ENCODE measurements around the gene DHDH.
A peak's percentile ranks its signal among the peaks of the same experiment; 100 is the strongest.

Gene DHDH

DNA sequence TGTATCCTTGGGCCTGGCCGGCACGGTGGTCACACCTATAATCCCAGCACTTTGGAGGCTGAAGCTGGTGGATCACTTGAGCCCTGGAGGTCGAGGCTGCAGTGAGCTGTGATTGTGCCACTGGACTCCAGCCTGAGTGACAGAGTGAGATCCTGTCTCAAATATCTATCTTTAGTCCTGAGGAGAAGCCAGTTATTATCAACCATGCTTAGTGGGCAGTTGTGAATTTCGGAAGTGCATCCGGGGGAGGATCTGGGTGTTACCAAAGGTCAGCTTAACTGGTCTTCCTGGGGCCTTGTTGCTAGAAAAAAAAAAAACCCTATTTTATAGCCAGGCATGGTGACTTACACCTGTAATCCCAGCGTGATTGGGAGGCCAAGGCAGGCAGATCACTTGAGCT is 9.6 kb downstream of the DHDH start:
- DNase-seq (ENCODE audit: insufficient read length) (no peak), FAIRE-seq (no peak)

GRCh38 chr19:48945415-48945814 is 11.9 kb downstream of the DHDH start:
- FAIRE-seq (no peak), DNase-seq (ENCODE audit: insufficient read length) (no peak)
- TF ChIP-seq TAF1 (IDR thresholded peaks at IDR 0.05; ENCODE audit: borderline replicate concordance, low read depth, low read length), result no peak
- TF ChIP-seq POLR2A (IDR thresholded peaks at IDR 0.05; ENCODE audit: low read depth, low read length), result no peak
- TF ChIP-seq POLR2AphosphoS5 (IDR thresholded peaks at IDR 0.05; ENCODE audit: low read depth, low read length), result no peak

More for the DNA sequence above, 9.6 kb downstream of the DHDH start:
- TF ChIP-seq POLR2A (IDR thresholded peaks at IDR 0.05; ENCODE audit: low read depth, low read length) (no peak), TAF1 (IDR thresholded peaks at IDR 0.05; ENCODE audit: borderline replicate concordance, low read depth, low read length) (no peak)

DNA sequence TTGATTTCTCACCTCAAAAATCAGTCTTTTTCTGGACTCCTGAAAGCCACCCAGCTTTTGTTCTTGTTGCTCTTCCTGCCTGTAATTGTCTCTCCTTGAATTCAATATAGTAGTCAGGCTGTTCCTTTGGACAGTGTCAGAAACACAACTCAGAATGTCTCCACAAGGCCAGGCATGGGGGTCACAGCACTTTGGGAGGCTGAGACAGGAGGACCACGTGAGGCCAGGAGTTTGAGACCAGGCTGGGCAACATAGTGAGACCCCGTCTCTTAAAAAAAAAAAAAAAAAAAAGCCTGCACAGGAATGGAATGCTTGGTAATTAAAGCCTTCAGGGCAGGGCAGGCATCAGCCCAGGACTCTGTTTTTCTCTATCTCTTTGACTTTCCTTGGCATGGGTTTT is 12.3 kb downstream of the DHDH start:
- TF ChIP-seq POLR2A (IDR thresholded peaks at IDR 0.05; ENCODE audit: low read depth, low read length), result no peak
- TF ChIP-seq POLR2AphosphoS5 (IDR thresholded peaks at IDR 0.05; ENCODE audit: low read depth, low read length), result no peak
- TF ChIP-seq TAF1 (IDR thresholded peaks at IDR 0.05; ENCODE audit: borderline replicate concordance, low read depth, low read length), result no peak
- no peak for FAIRE-seq
- DNase-seq (ENCODE audit: insufficient read length), result no peak

DNA sequence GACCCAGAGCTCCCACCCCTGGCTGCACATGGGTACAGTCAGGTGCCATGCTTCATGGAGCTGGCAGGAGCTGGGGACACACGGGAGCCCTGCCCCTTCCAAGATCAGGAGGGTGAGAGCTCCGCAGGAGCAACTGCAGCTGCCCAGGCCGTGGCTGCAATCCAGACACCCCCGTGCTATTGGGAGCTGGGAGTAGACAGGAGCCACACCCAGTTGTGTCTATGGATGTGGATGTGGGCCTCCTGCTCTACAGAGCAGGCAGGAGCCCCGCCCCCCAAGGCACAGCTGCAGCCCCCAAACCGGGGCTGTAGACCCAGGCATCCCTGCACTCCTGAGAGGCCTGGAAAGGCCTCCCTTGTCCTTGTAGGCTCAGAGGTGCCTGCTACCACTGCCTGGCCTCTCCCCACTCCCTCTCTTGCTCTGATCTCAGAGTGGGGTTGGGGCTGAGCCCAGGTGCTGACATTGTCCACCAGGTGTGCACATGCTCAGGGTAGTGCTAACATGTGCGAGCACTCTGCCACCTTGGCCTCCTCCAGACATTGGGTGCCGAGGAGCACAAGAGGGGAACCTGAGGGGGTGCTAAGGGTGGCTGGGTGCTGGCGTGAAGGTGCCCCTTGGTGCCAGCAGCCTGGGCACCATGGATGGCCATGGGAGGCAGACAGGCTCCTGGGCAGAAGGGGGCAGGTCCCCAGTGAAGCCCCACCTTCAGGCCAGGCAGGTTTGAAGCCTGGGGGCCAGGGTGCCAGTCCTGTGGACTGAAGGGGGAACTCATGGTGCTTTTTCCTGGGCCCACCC is 13.2 kb downstream of the DHDH start:
- DNase-seq (ENCODE audit: insufficient read length) (no peak), FAIRE-seq (no peak)
- TF ChIP-seq POLR2AphosphoS5 (IDR thresholded peaks at IDR 0.05; ENCODE audit: low read depth, low read length) (no peak), TAF1 (IDR thresholded peaks at IDR 0.05; ENCODE audit: borderline replicate concordance, low read depth, low read length) (no peak), POLR2A (IDR thresholded peaks at IDR 0.05; ENCODE audit: low read depth, low read length) (no peak)

DNA sequence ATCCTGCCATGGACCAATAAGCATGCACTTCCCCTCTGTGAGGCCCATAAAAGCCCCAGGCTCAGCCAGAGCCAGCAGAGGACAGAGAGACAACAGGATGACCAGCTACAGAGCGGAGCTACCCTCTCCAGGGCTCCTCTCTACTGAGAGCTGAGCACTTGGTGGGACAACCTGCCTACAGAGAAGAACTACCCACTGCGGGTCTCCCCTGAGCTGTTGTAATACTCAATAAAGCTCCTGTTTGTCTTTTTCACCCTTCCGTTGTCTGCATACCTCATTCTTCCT is 13.7 kb downstream of the DHDH start:
- TF ChIP-seq POLR2AphosphoS5 (IDR thresholded peaks at IDR 0.05; ENCODE audit: low read depth, low read length), result no peak
- TF ChIP-seq POLR2A (IDR thresholded peaks at IDR 0.05; ENCODE audit: low read depth, low read length), result no peak
- no peak for TF ChIP-seq TAF1 (IDR thresholded peaks at IDR 0.05; ENCODE audit: borderline replicate concordance, low read depth, low read length)
- DNase-seq (ENCODE audit: insufficient read length) (no peak), FAIRE-seq (no peak)

- TF ChIP-seq POLR2A (IDR thresholded peaks at IDR 0.05; ENCODE audit: low read depth, low read length) (no peak), TAF1 (IDR thresholded peaks at IDR 0.05; ENCODE audit: borderline replicate concordance, low read depth, low read length) (no peak), POLR2AphosphoS5 (IDR thresholded peaks at IDR 0.05; ENCODE audit: low read depth, low read length) (no peak)
- DNase-seq (ENCODE audit: insufficient read length) (no peak), FAIRE-seq (no peak)
These were observed 16.7 kb downstream of the DHDH start for GRCh38 chr19:48950159-48950558.

- TF ChIP-seq POLR2A (IDR thresholded peaks at IDR 0.05; ENCODE audit: low read depth, low read length) (no peak), POLR2AphosphoS5 (IDR thresholded peaks at IDR 0.05; ENCODE audit: low read depth, low read length) (no peak), TAF1 (IDR thresholded peaks at IDR 0.05; ENCODE audit: borderline replicate concordance, low read depth, low read length) (no peak)
- DNase-seq (ENCODE audit: insufficient read length), result no peak
- no peak for FAIRE-seq
These were observed 17.5 kb downstream of the DHDH start for GRCh38 chr19:48950830-48951519.

DNA sequence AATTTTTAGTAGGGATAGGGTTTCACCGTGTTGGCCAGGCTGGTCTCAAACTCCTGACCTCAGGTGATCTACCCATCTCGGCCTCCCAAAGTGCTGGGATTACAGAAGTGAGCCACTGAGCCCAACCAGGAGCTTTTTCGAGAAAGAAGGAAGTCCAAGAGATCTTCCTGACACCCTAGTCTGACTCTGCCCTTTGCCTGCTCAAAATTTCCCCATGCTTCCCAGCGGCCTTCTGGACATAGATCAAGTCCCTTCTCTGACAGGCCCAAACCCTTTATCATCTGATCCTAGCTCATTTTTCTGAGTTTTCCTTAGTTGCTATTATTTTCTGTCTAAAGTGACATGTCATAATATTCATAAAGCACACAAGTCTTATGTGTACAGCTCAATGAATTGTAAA is 19.6 kb downstream of the DHDH start:
- FAIRE-seq, result no peak
- TF ChIP-seq POLR2AphosphoS5 (IDR thresholded peaks at IDR 0.05; ENCODE audit: low read depth, low read length), result no peak
- no peak for TF ChIP-seq TAF1 (IDR thresholded peaks at IDR 0.05; ENCODE audit: borderline replicate concordance, low read depth, low read length)
- TF ChIP-seq POLR2A (IDR thresholded peaks at IDR 0.05; ENCODE audit: low read depth, low read length), result no peak
- DNase-seq (ENCODE audit: insufficient read length), result no peak

- TF ChIP-seq POLR2A (IDR thresholded peaks at IDR 0.05; ENCODE audit: low read depth, low read length) (no peak), TAF1 (IDR thresholded peaks at IDR 0.05; ENCODE audit: borderline replicate concordance, low read depth, low read length) (no peak), POLR2AphosphoS5 (IDR thresholded peaks at IDR 0.05; ENCODE audit: low read depth, low read length) (no peak)
- no peak for FAIRE-seq
- DNase-seq (ENCODE audit: insufficient read length), result no peak
These were observed 20.6 kb downstream of the DHDH start for GRCh38 chr19:48953990-48954594.

GRCh38 chr19:48954595-48955307 is 21.3 kb downstream of the DHDH start, which contains the start of gene BAX:
TSS of gene BAX (plus strand) at chr19:48954875. CDS start at chr19:48954929, 54 bp downstream.
- DNase-seq (ENCODE audit: insufficient read length) (peak; percentile 98), FAIRE-seq (peak; percentile 99)
- peak; percentile 69; the same call in 1 of the 2 replicates for TF ChIP-seq POLR2AphosphoS5 (IDR thresholded peaks at IDR 0.05; ENCODE audit: low read depth, low read length)
- 0 out of 2 replicates have a peak, but pooled peaks have one; percentile 33 for TF ChIP-seq TAF1 (IDR thresholded peaks at IDR 0.05; ENCODE audit: borderline replicate concordance, low read depth, low read length)
- TF ChIP-seq POLR2A (IDR thresholded peaks at IDR 0.05; ENCODE audit: low read depth, low read length), result peak; percentile 77; the same call in 1 of the 2 replicates

- FAIRE-seq (no peak), DNase-seq (ENCODE audit: insufficient read length) (no peak)
- TF ChIP-seq POLR2AphosphoS5 (IDR thresholded peaks at IDR 0.05; ENCODE audit: low read depth, low read length) (no peak), POLR2A (IDR thresholded peaks at IDR 0.05; ENCODE audit: low read depth, low read length) (no peak), TAF1 (IDR thresholded peaks at IDR 0.05; ENCODE audit: borderline replicate concordance, low read depth, low read length) (no peak)
These were observed 21.9 kb downstream of the DHDH start for GRCh38 chr19:48955308-48955958.

Measured in GM12892 (cell line).